ENCODE measurements around the gene LCLAT1.
"Not testable (repeated sequence)": the region's sequence is repeated elsewhere in the genome, so short reads cannot be mapped to it uniquely, and the experiment has no call there.

The LCLAT1 gene

GRCh38 chr2:30613001-30613400, 166.0 kb downstream of the LCLAT1 start:
- no peaks in the 10 kb centered on the region for H3K36me3 ChIP-seq
- H3K27ac ChIP-seq, result no peak overlapping the region
- H3K4me3 ChIP-seq (ENCODE audit: low read depth in 1 of 2, low read length in 1 of 2), result no peak overlapping the region
- no peaks in the 10 kb centered on the region for H3K27me3 ChIP-seq
- peaks cover 6 to 7% of the 10 kb centered on the region in 2 experiments for H3K4me1 ChIP-seq (ENCODE audit: control insufficient read depth in 1 of 2, insufficient read depth in 1 of 2, low read depth in 1 of 2, low read length in 1 of 2)
- no peaks in the 10 kb centered on the region for H3K9me3 ChIP-seq
- TF ChIP-seq, protein P1, sequence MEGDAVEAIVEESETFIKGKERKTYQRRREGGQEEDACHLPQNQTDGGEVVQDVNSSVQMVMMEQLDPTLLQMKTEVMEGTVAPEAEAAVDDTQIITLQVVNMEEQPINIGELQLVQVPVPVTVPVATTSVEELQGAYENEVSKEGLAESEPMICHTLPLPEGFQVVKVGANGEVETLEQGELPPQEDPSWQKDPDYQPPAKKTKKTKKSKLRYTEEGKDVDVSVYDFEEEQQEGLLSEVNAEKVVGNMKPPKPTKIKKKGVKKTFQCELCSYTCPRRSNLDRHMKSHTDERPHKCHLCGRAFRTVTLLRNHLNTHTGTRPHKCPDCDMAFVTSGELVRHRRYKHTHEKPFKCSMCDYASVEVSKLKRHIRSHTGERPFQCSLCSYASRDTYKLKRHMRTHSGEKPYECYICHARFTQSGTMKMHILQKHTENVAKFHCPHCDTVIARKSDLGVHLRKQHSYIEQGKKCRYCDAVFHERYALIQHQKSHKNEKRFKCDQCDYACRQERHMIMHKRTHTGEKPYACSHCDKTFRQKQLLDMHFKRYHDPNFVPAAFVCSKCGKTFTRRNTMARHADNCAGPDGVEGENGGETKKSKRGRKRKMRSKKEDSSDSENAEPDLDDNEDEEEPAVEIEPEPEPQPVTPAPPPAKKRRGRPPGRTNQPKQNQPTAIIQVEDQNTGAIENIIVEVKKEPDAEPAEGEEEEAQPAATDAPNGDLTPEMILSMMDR (IDR thresholded peaks at IDR 0.05), result no peak

DNA sequence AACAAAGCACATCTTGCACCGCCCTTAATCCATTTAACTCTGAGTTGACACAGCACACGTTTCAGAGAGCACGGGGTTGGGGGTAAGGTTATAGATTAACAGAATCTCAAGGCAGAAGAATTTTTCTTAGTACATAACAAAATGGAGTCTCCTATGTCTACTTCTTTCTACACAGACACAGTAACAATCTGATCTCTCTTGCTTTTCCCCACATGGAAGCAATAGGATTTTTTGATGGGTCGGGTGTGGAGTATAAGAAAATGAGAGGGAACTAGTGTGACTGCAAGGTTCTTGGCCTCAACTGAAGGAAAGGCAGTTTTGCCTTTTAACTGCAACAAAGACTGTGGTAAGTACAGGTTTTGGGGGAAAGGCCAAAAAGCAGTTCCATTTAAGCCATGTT, 167.2 kb downstream of the LCLAT1 start:
- not testable (repeated sequence) for H3K9me3 ChIP-seq; H3K27me3 ChIP-seq; H3K36me3 ChIP-seq; H3K4me1 ChIP-seq (ENCODE audit: control insufficient read depth in 1 of 2, insufficient read depth in 1 of 2, low read depth in 1 of 2, low read length in 1 of 2); H3K4me3 ChIP-seq (ENCODE audit: low read depth in 1 of 2, low read length in 1 of 2); H3K27ac ChIP-seq

DNA sequence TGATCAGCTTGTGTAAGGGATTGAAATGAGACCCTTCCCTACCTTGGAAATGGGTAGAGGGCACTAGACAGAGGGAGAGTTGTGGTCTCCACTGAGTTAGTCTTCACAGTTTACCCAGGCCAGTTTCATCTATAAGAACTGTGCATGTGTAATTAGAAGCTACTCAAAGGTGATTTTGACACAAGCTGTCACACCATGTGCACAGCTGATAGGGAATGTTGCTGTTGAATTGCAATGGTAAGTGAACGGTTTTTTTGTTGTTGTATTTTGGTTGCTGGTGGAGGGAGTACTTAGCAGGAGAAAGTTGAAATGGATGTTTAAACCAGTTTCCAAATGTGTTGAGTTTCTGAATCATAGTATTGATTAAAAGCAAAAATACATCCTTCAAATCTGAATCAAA, 168.9 kb downstream of the LCLAT1 start:
- no peaks in the 10 kb centered on the region for H3K27me3 ChIP-seq

DNA sequence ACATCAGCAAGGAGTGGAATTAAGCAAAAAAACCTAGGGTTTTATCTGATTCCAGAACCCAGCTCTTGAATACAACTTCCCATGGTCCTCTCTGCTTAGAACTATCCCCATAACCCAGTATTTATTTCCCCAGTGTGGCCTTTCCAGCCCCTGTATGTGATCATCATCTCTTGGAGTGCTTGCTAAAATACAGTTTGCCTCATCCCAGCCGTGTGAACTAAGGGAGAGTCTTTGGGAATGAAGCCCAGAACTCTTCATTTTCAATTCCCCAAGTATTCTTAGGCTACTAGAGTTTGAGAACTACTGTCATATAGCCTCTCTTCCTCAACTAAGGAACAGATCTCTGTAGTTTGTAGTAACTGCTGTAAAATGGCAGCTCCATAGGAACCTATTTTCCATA, 173.1 kb downstream of the LCLAT1 start:
- Histone ChIP-seq H3K9me3 (no peaks in the 10 kb centered on the region), H3K36me3 (no peaks in the 10 kb centered on the region), H3K27ac (no peak overlapping the region), H3K27me3 (no peaks in the 10 kb centered on the region), H3K4me3 (ENCODE audit: low read depth in 1 of 2, low read length in 1 of 2) (no peak overlapping the region), H3K4me1 (ENCODE audit: control insufficient read depth in 1 of 2, insufficient read depth in 1 of 2, low read depth in 1 of 2, low read length in 1 of 2) (no peaks in the 10 kb centered on the region)
- TF ChIP-seq, protein P1 (IDR thresholded peaks at IDR 0.05), result no peak

More for the DNA sequence above, 168.9 kb downstream of the LCLAT1 start:
- TF ChIP-seq, protein P1 (IDR thresholded peaks at IDR 0.05), result no peak
- H3K9me3 ChIP-seq, result no peaks in the 10 kb centered on the region
- no peak overlapping the region for H3K27ac ChIP-seq
- peaks cover 6 to 7% of the 10 kb centered on the region in 2 experiments for H3K4me1 ChIP-seq (ENCODE audit: control insufficient read depth in 1 of 2, insufficient read depth in 1 of 2, low read depth in 1 of 2, low read length in 1 of 2)
- no peak overlapping the region for H3K4me3 ChIP-seq (ENCODE audit: low read depth in 1 of 2, low read length in 1 of 2)
- H3K36me3 ChIP-seq, result no peaks in the 10 kb centered on the region

- H3K4me3 ChIP-seq (ENCODE audit: low read depth in 1 of 2, low read length in 1 of 2), result no peak overlapping the region
- TF ChIP-seq, protein P1 (IDR thresholded peaks at IDR 0.05), result no peak
Observed at GRCh38 chr2:30621836-30622235, 174.8 kb downstream of the LCLAT1 start.

GRCh38 chr2:30622452-30622851, 175.4 kb downstream of the LCLAT1 start:
- no peak overlapping the region for H3K27ac ChIP-seq
- H3K4me3 ChIP-seq (ENCODE audit: low read depth in 1 of 2, low read length in 1 of 2), result no peak overlapping the region
- no peaks in the 10 kb centered on the region for H3K27me3 ChIP-seq
- no peaks in the 10 kb centered on the region for H3K36me3 ChIP-seq
- H3K4me1 ChIP-seq (ENCODE audit: control insufficient read depth in 1 of 2, insufficient read depth in 1 of 2, low read depth in 1 of 2, low read length in 1 of 2), result no peaks in the 10 kb centered on the region
- no peaks in the 10 kb centered on the region for H3K9me3 ChIP-seq
- TF ChIP-seq, protein P1 (IDR thresholded peaks at IDR 0.05), result no peak

More at GRCh38 chr2:30621836-30622235, 174.8 kb downstream of the LCLAT1 start:
- Histone ChIP-seq H3K4me1 (ENCODE audit: control insufficient read depth in 1 of 2, insufficient read depth in 1 of 2, low read depth in 1 of 2, low read length in 1 of 2) (no peaks in the 10 kb centered on the region), H3K36me3 (no peaks in the 10 kb centered on the region), H3K9me3 (no peaks in the 10 kb centered on the region), H3K27me3 (no peaks in the 10 kb centered on the region), H3K27ac (no peak overlapping the region)
